Keratinocyte (primary cell): Measurements from ENCODE around the gene NUP37. TPM values are rescaled to one million over a fixed set of nuclear protein-coding genes. Genes with fewer than 3 reads are reported as not detected.

Experiments used
- DNase-seq: peaks from one replicate; pipeline ENCODE4 v3.0.0-alpha.2; 2011; ENCODE audit warnings: low read depth, missing footprints, low spot score
- FAIRE-seq: peaks from 2 replicates; lab custom pipeline; 2011; peaks lifted over from hg19 to GRCh38; lab: Jason Lieb, UNC
- H2AFZ ChIP-seq: 2 replicates; pipeline ENCODE4 v1.6.0; 2012; ENCODE audit warnings: low read length, control low read depth, inconsistent platforms; ENCODE audit not compliant: control insufficient read depth
- H3K27ac ChIP-seq: 2 replicates; pipeline ENCODE4 v1.5.1; 2011; ENCODE audit warnings: low read length; ENCODE audit not compliant: control insufficient read depth, insufficient read depth
- H3K27me3 ChIP-seq: 3 replicates; pipeline ENCODE4 v1.6.0; 2011; ENCODE audit warnings: low read length; ENCODE audit not compliant: control insufficient read depth, insufficient read depth; ENCODE audit errors: extremely low read depth
- H3K36me3 ChIP-seq, 2 experiments: 2 replicates in 1 of 2; 3 replicates in 1 of 2; pipeline ENCODE4 v1.5.1; 2011; ENCODE audit warnings: low read length in 2 of 2, mild to moderate bottlenecking in 1 of 2; ENCODE audit not compliant: control insufficient read depth in 2 of 2, insufficient read depth in 2 of 2; ENCODE audit errors: extremely low read depth in 1 of 2
- H3K4me1 ChIP-seq: 3 replicates; pipeline ENCODE4 v1.5.1; 2011; ENCODE audit warnings: low read length; ENCODE audit not compliant: control insufficient read depth, insufficient read depth; ENCODE audit errors: extremely low read depth
- H3K4me2 ChIP-seq: 3 replicates; pipeline ENCODE4 v1.6.0; 2011; ENCODE audit warnings: low read depth, low read length; ENCODE audit not compliant: control insufficient read depth, insufficient read depth; ENCODE audit errors: extremely low read depth
- H3K4me3 ChIP-seq, 3 experiments: fragments of 200-600 bp in 1 of 3; sonication (generic) in 1 of 3; 2 replicates in 2 of 3; 3 replicates in 1 of 3; pipeline ENCODE4 v1.5.1; 2011 to 2016; ENCODE audit warnings: low read length in 3 of 3, mild to moderate bottlenecking in 3 of 3, control low read depth in 2 of 3, inconsistent platforms in 1 of 3, low read depth in 1 of 3, mixed read lengths in 1 of 3, mixed run types in 1 of 3, moderate library complexity in 1 of 3; ENCODE audit not compliant: control insufficient read depth in 2 of 3, insufficient read depth in 2 of 3; ENCODE audit errors: extremely low read depth in 1 of 3
- H3K79me2 ChIP-seq: 2 replicates; pipeline ENCODE4 v1.6.0; 2012; ENCODE audit warnings: low read length; ENCODE audit not compliant: control insufficient read depth, insufficient read depth
- H3K9ac ChIP-seq: 3 replicates; pipeline ENCODE4 v1.6.0; 2011; ENCODE audit warnings: low read length; ENCODE audit not compliant: control insufficient read depth, insufficient read depth; ENCODE audit errors: extremely low read depth
- H3K9me1 ChIP-seq: 3 replicates; pipeline ENCODE4 v1.6.0; 2011; ENCODE audit warnings: low read length; ENCODE audit not compliant: control insufficient read depth, insufficient read depth; ENCODE audit errors: extremely low read depth
- H3K9me3 ChIP-seq: 2 replicates; pipeline ENCODE4 v1.5.1; 2012; ENCODE audit warnings: low read depth, low read length; ENCODE audit not compliant: control insufficient read depth
- H4K20me1 ChIP-seq: 3 replicates; pipeline ENCODE4 v1.6.0; 2011; ENCODE audit warnings: low read length; ENCODE audit not compliant: control insufficient read depth, insufficient read depth; ENCODE audit errors: extremely low read depth
- EZH2 ChIP-seq: IDR thresholded peaks from one replicate; pipeline ENCODE4 v1.6.1; 2012; ENCODE audit warnings: inconsistent platforms, mild to moderate bottlenecking, low read length, moderate library complexity
- dilution Hi-C: fragments of 300-500 bp; cut with MboI; formaldehyde crosslinking; loops from one replicate; pipeline ENCODE4 v1.7.0; 2020; ENCODE audit warnings: low sequenced_read_pairs; ENCODE audit not compliant: extremely low pct_ligation_motif_present
- polyA plus RNA-seq, 5 experiments: library from polyadenylated mRNA; depleted of rRNA in 3 of 5; stranded (reverse) in 3 of 5; stranded (forward) in 1 of 5; unstranded in 1 of 5; fragments of >200 nt; gene quantifications; 1 replicate in 1 of 5; 2 replicates in 3 of 5; 3 replicates in 1 of 5; pipeline versions ENCODE4 v1.2.1 to v1.2.3, GENCODE V29; 2011 to 2012; ENCODE audit warnings: missing spikeins in 2 of 5, low read depth in 1 of 5, low replicate concordance in 1 of 5
- TF ChIP-seq, protein P1 (sequence below), 3 experiments: IDR thresholded peaks in 1 of 3; conservative IDR thresholded peaks in 1 of 3; optimal IDR thresholded peaks in 1 of 3; 2 replicates in 2 of 3; 3 replicates in 1 of 3; pipeline versions ENCODE3 to v1.5.1; 2011; ENCODE audit warnings: low read length in 3 of 3, mild to moderate bottlenecking in 3 of 3, moderate library complexity in 2 of 3, control low read depth in 1 of 3, inconsistent platforms in 1 of 3; ENCODE audit not compliant: insufficient read depth in 2 of 3; ENCODE audit errors: extremely low read depth in 1 of 3

Gene NUP37
- polyA plus RNA-seq, 1 donor (not counting 4 experiments of a cell fraction or from before 2014, with no cell fraction given), result 89.8 TPM

DNA sequence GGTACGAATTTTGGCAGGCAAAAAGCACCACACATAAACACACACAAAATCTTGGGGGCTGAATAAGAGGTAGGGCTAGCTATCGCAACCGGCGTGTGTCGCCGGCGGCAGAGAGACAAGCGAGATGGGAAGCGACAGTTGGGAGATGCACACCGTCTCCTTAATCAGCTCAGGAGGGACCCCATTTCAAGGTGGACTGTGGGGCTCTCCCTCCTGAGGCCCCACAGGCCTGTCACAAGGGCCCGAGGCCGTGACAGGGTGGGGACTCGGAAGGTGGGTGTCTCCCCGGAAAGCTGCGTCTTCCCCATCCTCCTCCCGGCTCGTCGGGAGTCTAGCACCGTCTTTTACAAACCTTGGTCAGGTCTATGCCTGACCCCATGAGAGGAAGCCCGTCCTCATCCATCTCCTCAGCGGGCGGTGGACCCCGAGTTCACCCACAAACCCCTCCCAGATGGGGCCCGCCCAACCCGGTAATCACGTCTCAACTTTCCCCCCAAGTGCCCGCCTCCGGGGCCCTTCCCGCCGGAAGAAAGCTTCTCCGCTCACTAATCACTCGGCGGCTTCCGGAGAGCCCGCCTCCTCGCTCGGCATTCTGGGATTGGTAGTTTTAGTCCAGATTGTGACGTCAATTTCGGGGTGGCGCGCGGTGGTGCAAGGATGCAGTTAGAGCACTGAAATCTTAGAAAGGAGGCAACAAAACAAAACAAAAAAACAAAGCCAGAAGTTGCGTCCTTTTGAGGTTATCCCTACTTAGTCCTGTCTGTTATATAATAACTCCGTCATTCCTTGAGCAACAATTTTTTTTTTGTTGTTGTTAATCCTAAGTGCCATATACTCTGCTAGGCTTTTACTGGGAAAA, 58.1 kb downstream of the NUP37 start, which contains the start of gene WASHC3:
Gene WASHC3, minus strand, starts transcription at position 432 of the 859 bp plus-strand sequence. Its CDS starts 29 bp downstream, at position 403.
- FAIRE-seq, result no peak
- dilution Hi-C loops, result no loop called here

DNA sequence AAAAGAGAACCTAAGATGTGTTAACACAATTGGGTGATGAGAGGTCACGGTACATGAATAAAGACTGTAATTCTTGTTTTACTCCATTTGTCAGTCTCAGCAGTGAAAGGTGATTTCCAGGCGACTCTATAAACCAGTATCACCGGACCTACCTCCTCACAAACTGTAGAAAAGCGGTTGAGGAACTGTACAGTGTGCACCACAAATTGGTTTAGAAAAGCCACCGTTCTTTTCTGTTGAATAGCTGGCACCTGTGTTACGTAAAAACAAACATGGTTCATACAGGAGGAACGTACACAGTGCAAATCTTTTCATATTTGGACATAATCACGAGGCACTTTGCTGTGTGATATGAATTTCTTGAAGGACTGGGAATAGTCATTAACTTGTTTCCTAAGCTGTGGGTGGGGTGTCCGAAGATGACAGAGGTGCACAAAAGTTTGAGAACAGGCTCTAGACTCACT, 58.8 kb downstream of the NUP37 start:
- no peaks in the 10 kb centered on the region for H4K20me1 ChIP-seq
- peak overlapping the region; percentile 87 to 97 (median 91) for H3K4me3 ChIP-seq
- DNase-seq, result no peak
- H3K9ac ChIP-seq, result peak overlapping the region; percentile 92
- peak overlapping the region; percentile 99 for H2AFZ ChIP-seq
- H3K27me3 ChIP-seq, result no peaks in the 10 kb centered on the region
- H3K4me1 ChIP-seq, result peaks cover 3% of the 10 kb centered on the region
- H3K9me3 ChIP-seq, result no peaks in the 10 kb centered on the region
- no peaks in the 10 kb centered on the region for H3K36me3 ChIP-seq
- H3K4me2 ChIP-seq, result peak overlapping the region; percentile 96
- dilution Hi-C loops, result no loop called here
- no peak for TF ChIP-seq EZH2
- TF ChIP-seq, protein P1, sequence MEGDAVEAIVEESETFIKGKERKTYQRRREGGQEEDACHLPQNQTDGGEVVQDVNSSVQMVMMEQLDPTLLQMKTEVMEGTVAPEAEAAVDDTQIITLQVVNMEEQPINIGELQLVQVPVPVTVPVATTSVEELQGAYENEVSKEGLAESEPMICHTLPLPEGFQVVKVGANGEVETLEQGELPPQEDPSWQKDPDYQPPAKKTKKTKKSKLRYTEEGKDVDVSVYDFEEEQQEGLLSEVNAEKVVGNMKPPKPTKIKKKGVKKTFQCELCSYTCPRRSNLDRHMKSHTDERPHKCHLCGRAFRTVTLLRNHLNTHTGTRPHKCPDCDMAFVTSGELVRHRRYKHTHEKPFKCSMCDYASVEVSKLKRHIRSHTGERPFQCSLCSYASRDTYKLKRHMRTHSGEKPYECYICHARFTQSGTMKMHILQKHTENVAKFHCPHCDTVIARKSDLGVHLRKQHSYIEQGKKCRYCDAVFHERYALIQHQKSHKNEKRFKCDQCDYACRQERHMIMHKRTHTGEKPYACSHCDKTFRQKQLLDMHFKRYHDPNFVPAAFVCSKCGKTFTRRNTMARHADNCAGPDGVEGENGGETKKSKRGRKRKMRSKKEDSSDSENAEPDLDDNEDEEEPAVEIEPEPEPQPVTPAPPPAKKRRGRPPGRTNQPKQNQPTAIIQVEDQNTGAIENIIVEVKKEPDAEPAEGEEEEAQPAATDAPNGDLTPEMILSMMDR (optimal IDR thresholded peaks at IDR 0.05 in 1 of 3, IDR thresholded peaks at IDR 0.05 in 1 of 3, conservative IDR thresholded peaks at IDR 0.05 in 1 of 3; ENCODE audit: extremely low read depth in 1 of 3, insufficient read depth in 2 of 3, low read length in 3 of 3), result no peak
- no peaks in the 10 kb centered on the region for H3K9me1 ChIP-seq
- H3K27ac ChIP-seq, result peak overlapping the region; percentile 81
- H3K79me2 ChIP-seq, result peaks cover 2% of the 10 kb centered on the region
- no peak for FAIRE-seq

More for the DNA sequence above, 58.1 kb downstream of the NUP37 start, which contains the start of gene WASHC3:
- H3K79me2 ChIP-seq, result peaks cover 2% of the 10 kb centered on the region
- peak; percentile 26 for DNase-seq
- peak within 1 kb of the TSS; percentile 92 for H3K9ac ChIP-seq
- peaks cover 3% of the 10 kb centered on the region for H3K4me1 ChIP-seq
- no peaks in the 10 kb centered on the region for H3K9me1 ChIP-seq
- H3K27me3 ChIP-seq, result no peaks in the 10 kb centered on the region
- peak within 1 kb of the TSS; percentile 87 to 97 (median 91) for H3K4me3 ChIP-seq
- peak within 1 kb of the TSS; percentile 96 for H3K4me2 ChIP-seq
- peak within 1 kb of the TSS; percentile 99 for H2AFZ ChIP-seq
- peak within 1 kb of the TSS; percentile 81 for H3K27ac ChIP-seq
- TF ChIP-seq, protein P1 (optimal IDR thresholded peaks at IDR 0.05 in 1 of 3, IDR thresholded peaks at IDR 0.05 in 1 of 3, conservative IDR thresholded peaks at IDR 0.05 in 1 of 3; ENCODE audit: extremely low read depth in 1 of 3, insufficient read depth in 2 of 3, low read length in 3 of 3), result no peak
- TF ChIP-seq EZH2, result no peak
- no peaks in the 10 kb centered on the region for H3K9me3 ChIP-seq
- no peaks in the 10 kb centered on the region for H4K20me1 ChIP-seq
- H3K36me3 ChIP-seq, result no peaks in the 10 kb centered on the region
